ENCODE results near the gene KLHL10.
"Not testable (repeated sequence)": the region's sequence is repeated elsewhere in the genome, so short reads cannot be mapped to it uniquely, and the experiment has no call there.

The KLHL10 gene

GRCh38 chr17:41813152-41813680, 24.4 kb upstream of the KLHL10 start:
- DNase-seq (ENCODE audit: low spot score), result no peak

- no peak for DNase-seq (ENCODE audit: low spot score)
These were observed 23.9 kb upstream of the KLHL10 start for GRCh38 chr17:41813699-41814124.

- no peak for DNase-seq (ENCODE audit: low spot score)
These were observed 23.4 kb upstream of the KLHL10 start for GRCh38 chr17:41814195-41814594.

GRCh38 chr17:41816637-41817320, 20.8 kb upstream of the KLHL10 start:
- DNase-seq (ENCODE audit: low spot score), result no peak

- DNase-seq (ENCODE audit: low spot score), result no peak
These were observed 19.6 kb upstream of the KLHL10 start for GRCh38 chr17:41818024-41818423.

GRCh38 chr17:41821776-41822175, 15.8 kb upstream of the KLHL10 start:
- no peak for DNase-seq (ENCODE audit: low spot score)

GRCh38 chr17:41822216-41823140, 15.1 kb upstream of the KLHL10 start:
- no peak for DNase-seq (ENCODE audit: low spot score)

GRCh38 chr17:41823141-41823524, 14.5 kb upstream of the KLHL10 start:
- DNase-seq (ENCODE audit: low spot score), result no peak

GRCh38 chr17:41823580-41823979, 14.0 kb upstream of the KLHL10 start:
- no peak for DNase-seq (ENCODE audit: low spot score)

GRCh38 chr17:41824086-41824485, 13.5 kb upstream of the KLHL10 start:
- DNase-seq (ENCODE audit: low spot score), result no peak

- DNase-seq (ENCODE audit: low spot score), result no peak
These were observed 12.3 kb upstream of the KLHL10 start for GRCh38 chr17:41825175-41825845.

- DNase-seq (ENCODE audit: low spot score), result not testable (repeated sequence)
These were observed 7.7 kb upstream of the KLHL10 start for GRCh38 chr17:41829961-41830360.

- DNase-seq (ENCODE audit: low spot score), result no peak
These were observed 2.3 kb upstream of the KLHL10 start for GRCh38 chr17:41835214-41835799.

- peak; percentile 39 for DNase-seq (ENCODE audit: low spot score)
These were observed 1.6 kb upstream of the KLHL10 start, which contains the start of gene NT5C3B for GRCh38 chr17:41835800-41836549. NT5C3B (minus strand) TSS chr17:41836232; CDS start chr17:41836193, 39 bp downstream.

- no peak for DNase-seq (ENCODE audit: low spot score)
These were observed 952 bp upstream of the KLHL10 start for GRCh38 chr17:41836550-41837196.

- DNase-seq (ENCODE audit: low spot score), result not testable (repeated sequence)
These were observed 1.8 kb downstream of the KLHL10 start for GRCh38 chr17:41839448-41839847.

GRCh38 chr17:41840781-41841180, 3.2 kb downstream of the KLHL10 start:
- DNase-seq (ENCODE audit: low spot score), result not testable (repeated sequence)

- DNase-seq (ENCODE audit: low spot score), result no peak
These were observed 7.3 kb downstream of the KLHL10 start for GRCh38 chr17:41844971-41845370.

- no peak for DNase-seq (ENCODE audit: low spot score)
These were observed 11.2 kb downstream of the KLHL10 start for GRCh38 chr17:41848788-41849187.

- DNase-seq (ENCODE audit: low spot score), result no peak
These were observed 11.8 kb downstream of the KLHL10 start for GRCh38 chr17:41849251-41849990.

Measured in CD4-positive, alpha-beta T cell treated with Interleukin-15 for 4 hours (primary cell).